Ascending aorta (tissue), 2 donors: Measurements from ENCODE around the gene SLC37A1. TPM values are rescaled to one million over a fixed set of nuclear protein-coding genes. Genes with fewer than 3 reads are reported as not detected.
A peak's percentile ranks its signal among the peaks of the same experiment; 100 is the strongest.

Experiments used
- DNase-seq, 2 donors: peaks; one replicate each; pipeline ENCODE4 v3.0.0-alpha.2; 2019; ENCODE audit warnings: low spot score in 2 of 2
- H3K27ac ChIP-seq, 2 donors: fragments of 200-600 bp; sonication (generic); one replicate each; pipeline ENCODE4 v1.5.1; 2016 to 2017; ENCODE audit warnings: mild to moderate bottlenecking in 1 of 2
- H3K27me3 ChIP-seq: fragments of 200-600 bp; sonication (generic); one replicate; pipeline ENCODE4 v1.5.1; 2017
- H3K36me3 ChIP-seq, 2 donors: fragments of 200-600 bp; sonication (generic); one replicate each; pipeline ENCODE4 v1.5.1; 2016
- H3K4me1 ChIP-seq, 2 donors: fragments of 200-600 bp; sonication (generic); one replicate each; pipeline ENCODE4 v1.5.1; 2016 to 2017; ENCODE audit warnings: mild to moderate bottlenecking in 1 of 2
- H3K4me3 ChIP-seq, 2 donors: fragments of 200-600 bp; sonication (generic); one replicate each; pipeline ENCODE4 v1.5.1; 2016 to 2017; ENCODE audit warnings: mild to moderate bottlenecking in 1 of 2
- H3K9me3 ChIP-seq, 2 donors: fragments of 200-600 bp; sonication (generic); one replicate each; pipeline ENCODE4 v1.5.1; 2016
- CTCF ChIP-seq, 3 experiments: fragments of 200-600 bp in 2 of 3; fragments of 450-650 bp in 1 of 3; sonication (generic) in 2 of 3; IDR thresholded peaks; one replicate each; pipeline ENCODE4 v1.5.1; 2016 to 2019; ENCODE audit warnings: antibody characterized with exemption in 3 of 3, mild to moderate bottlenecking in 1 of 3, moderate library complexity in 1 of 3
- intact Hi-C: fragments of 100-400 bp; cut with DNase I; formaldehyde crosslinking; loops from one replicate; pipeline ENCODE4 v1.15.1; 2023
- total RNA-seq: library from RNA; depleted of rRNA; stranded (reverse); fragments of >200 nt; gene quantifications from one replicate; pipeline ENCODE4 v1.1.0, GENCODE V29; 2016

Gene SLC37A1
- total RNA-seq, 1 donor from 2014 or later = 8.7 TPM

GRCh38 chr21:42567861-42568260, 54.2 kb downstream of the SLC37A1 start:
- Histone ChIP-seq H3K27me3 (no peaks in the 10 kb centered on the region), H3K36me3 (peaks cover 28 to 39% of the 10 kb centered on the region in 2 donors), H3K4me1 (no peaks in the 10 kb centered on the region), H3K27ac (no peak overlapping the region), H3K9me3 (no peaks in the 10 kb centered on the region), H3K4me3 (no peak overlapping the region)
- intact Hi-C loops = no loop called here
- no peak for DNase-seq
- TF ChIP-seq CTCF (IDR thresholded peaks at IDR 0.05) = no peak

GRCh38 chr21:42568376-42568775, 54.7 kb downstream of the SLC37A1 start:
- peak in 1 of 2 donors; percentile 43 for DNase-seq
- Histone ChIP-seq H3K27ac (no peak overlapping the region), H3K4me3 (no peak overlapping the region), H3K36me3 (peaks cover 28 to 39% of the 10 kb centered on the region in 2 donors), H3K9me3 (no peaks in the 10 kb centered on the region), H3K4me1 (no peaks in the 10 kb centered on the region), H3K27me3 (no peaks in the 10 kb centered on the region)
- TF ChIP-seq CTCF (IDR thresholded peaks at IDR 0.05) = no peak
- intact Hi-C loops = no loop called here

GRCh38 chr21:42568866-42569731, 55.4 kb downstream of the SLC37A1 start:
- peak in 1 of 2 donors; percentile 43 for DNase-seq
- Histone ChIP-seq H3K36me3 (peaks cover 28 to 39% of the 10 kb centered on the region in 2 donors), H3K9me3 (no peaks in the 10 kb centered on the region), H3K27me3 (no peaks in the 10 kb centered on the region), H3K27ac (no peak overlapping the region), H3K4me1 (no peaks in the 10 kb centered on the region), H3K4me3 (no peak overlapping the region)
- intact Hi-C loops = no loop called here
- TF ChIP-seq CTCF (IDR thresholded peaks at IDR 0.05) = no peak

GRCh38 chr21:42569732-42570301, 56.2 kb downstream of the SLC37A1 start:
- peak in 1 of 2 donors; percentile 52 for DNase-seq
- no peak overlapping the region for H3K4me3 ChIP-seq
- intact Hi-C loops = no loop called here
- no peak for TF ChIP-seq CTCF (IDR thresholded peaks at IDR 0.05)
- H3K9me3 ChIP-seq = no peaks in the 10 kb centered on the region
- no peaks in the 10 kb centered on the region for H3K4me1 ChIP-seq
- H3K27me3 ChIP-seq = no peaks in the 10 kb centered on the region
- no peak overlapping the region for H3K27ac ChIP-seq
- H3K36me3 ChIP-seq = peaks cover 22 to 38% of the 10 kb centered on the region in 2 donors

- intact Hi-C loops = no loop called here
- Histone ChIP-seq H3K27me3 (no peaks in the 10 kb centered on the region), H3K4me1 (no peaks in the 10 kb centered on the region), H3K9me3 (no peaks in the 10 kb centered on the region), H3K4me3 (no peak overlapping the region), H3K27ac (no peak overlapping the region), H3K36me3 (peaks cover 25 to 43% of the 10 kb centered on the region in 2 donors)
- TF ChIP-seq CTCF (IDR thresholded peaks at IDR 0.05) = no peak
- DNase-seq = no peak
These were observed 56.7 kb downstream of the SLC37A1 start for GRCh38 chr21:42570362-42570761.
